HEK293T (cell line): ENCODE measurements around the gene WWC1.
"Not testable (repeated sequence)": the region's sequence is repeated elsewhere in the genome, so short reads cannot be mapped to it uniquely, and the experiment has no call there.

ENCODE experiments used
- CTCF ChIA-PET: fragments of 350-600 bp; formaldehyde crosslinking; extraction: SDS; loops from one replicate; lab custom pipeline; 2021; ENCODE audit warnings: antibody characterized with exemption, inconsistent platforms; lab: Yijun Ruan, JAX
- POLR2A ChIA-PET: fragments of 350-600 bp; formaldehyde crosslinking; extraction: SDS; loops from one replicate; lab custom pipeline; 2020; ENCODE audit warnings: antibody characterized with exemption, inconsistent platforms; lab: Yijun Ruan, JAX
- DNase-seq: peaks from one replicate; pipeline ENCODE4 v3.0.0; 2012; ENCODE audit warnings: mixed read lengths; ENCODE audit errors: extremely low spot score
- ARNT ChIP-seq: fragments of 450-650 bp; IDR thresholded peaks from 2 replicates; pipeline ENCODE4 v1.6.1; 2017; ENCODE audit warnings: mild to moderate bottlenecking
- BHLHE40 ChIP-seq: fragments of 450-650 bp; IDR thresholded peaks from 2 replicates; pipeline ENCODE4 v1.6.1; 2016; ENCODE audit warnings: mild to moderate bottlenecking, moderate library complexity, borderline replicate concordance
- CTBP1 ChIP-seq: fragments of 450-650 bp; IDR thresholded peaks from 2 replicates; pipeline ENCODE4 v1.6.1; 2016; ENCODE audit warnings: borderline replicate concordance
- ELF4 ChIP-seq: fragments of 450-650 bp; IDR thresholded peaks from 2 replicates; pipeline ENCODE4 v1.6.1; 2017; ENCODE audit warnings: antibody characterized with exemption
- FOXA1 ChIP-seq: fragments of 450-650 bp; IDR thresholded peaks from 2 replicates; pipeline ENCODE4 v1.6.1; 2016; ENCODE audit warnings: mild to moderate bottlenecking
- FOXK2 ChIP-seq: fragments of 450-650 bp; IDR thresholded peaks from 2 replicates; pipeline ENCODE4 v1.6.1; 2016; ENCODE audit warnings: mild to moderate bottlenecking
- FOXM1 ChIP-seq: fragments of 450-650 bp; IDR thresholded peaks from 2 replicates; pipeline ENCODE4 v1.6.1; 2017; ENCODE audit warnings: mild to moderate bottlenecking, borderline replicate concordance
- HDGF ChIP-seq: fragments of 450-650 bp; IDR thresholded peaks from 2 replicates; pipeline ENCODE4 v1.6.1; 2017; ENCODE audit warnings: antibody characterized with exemption, borderline replicate concordance
- L3MBTL2 ChIP-seq: fragments of 450-650 bp; conservative IDR thresholded peaks from 2 replicates; pipeline ENCODE4 v1.6.1; 2016; ENCODE audit warnings: mild to moderate bottlenecking
- LEF1 ChIP-seq: fragments of 450-650 bp; IDR thresholded peaks from 2 replicates; pipeline ENCODE4 v1.6.1; 2017; ENCODE audit warnings: mild to moderate bottlenecking, borderline replicate concordance
- NFRKB ChIP-seq: fragments of 450-650 bp; IDR thresholded peaks from 2 replicates; pipeline ENCODE4 v1.6.1; 2016; ENCODE audit warnings: mild to moderate bottlenecking, moderate library complexity
- PKNOX1 ChIP-seq: fragments of 450-650 bp; IDR thresholded peaks from 2 replicates; pipeline ENCODE4 v1.6.1; 2016
- SP1 ChIP-seq: fragments of 450-650 bp; IDR thresholded peaks from 2 replicates; pipeline ENCODE4 v1.6.1; 2017
- SUZ12 ChIP-seq: fragments of 450-650 bp; IDR thresholded peaks from 2 replicates; pipeline ENCODE4 v1.6.1; 2016; ENCODE audit warnings: mild to moderate bottlenecking
- TARDBP ChIP-seq: fragments of 450-650 bp; IDR thresholded peaks from 2 replicates; pipeline ENCODE4 v1.6.1; 2016
- ZNF384 ChIP-seq: fragments of 450-650 bp; IDR thresholded peaks from 2 replicates; pipeline ENCODE4 v1.6.1; 2016

The WWC1 gene

GRCh38 chr5:168334280-168334679 is 42.8 kb downstream of the WWC1 start:
- DNase-seq, result no peak
- no peak for TF ChIP-seq FOXA1
- TF ChIP-seq SP1, result no peak
- TF ChIP-seq L3MBTL2, result no peak
- no peak for TF ChIP-seq FOXM1
- no peak for TF ChIP-seq ZNF384
- TF ChIP-seq SUZ12, result no peak
- TF ChIP-seq BHLHE40, result no peak
- no peak for TF ChIP-seq FOXK2
- TF ChIP-seq HDGF, result no peak
- TF ChIP-seq LEF1, result no peak
- no peak for TF ChIP-seq TARDBP
- no peak for TF ChIP-seq PKNOX1
- TF ChIP-seq ARNT, result no peak
- no peak for TF ChIP-seq ELF4
- ChIA-PET POLR2A (no interaction called here), CTCF (no interaction called here)

- ChIA-PET POLR2A (no interaction called here), CTCF (no interaction called here)
- no peak for DNase-seq
Measured at GRCh38 chr5:168334695-168335094, 43.2 kb downstream of the WWC1 start.

GRCh38 chr5:168337361-168337760 is 45.9 kb downstream of the WWC1 start:
- CTCF ChIA-PET, result no interaction called here
- POLR2A ChIA-PET, result no interaction called here
- DNase-seq, result no peak
- TF ChIP-seq NFRKB (no peak), SP1 (no peak), FOXM1 (no peak), LEF1 (no peak)

More at GRCh38 chr5:168334695-168335094, 43.2 kb downstream of the WWC1 start:
- TF ChIP-seq SUZ12, result no peak
- TF ChIP-seq TARDBP, result no peak

GRCh38 chr5:168339109-168339771 is 47.8 kb downstream of the WWC1 start:
- ChIA-PET POLR2A (no interaction called here), CTCF (interaction anchor here (0.6 to 0.9 kb wide), 2 partner anchors 10 to 467 kb away, joined by 3 to 6 read pairs; no protein-coding TSS in a partner anchor)
- TF ChIP-seq HDGF (no peak), CTBP1 (no peak), SP1 (no peak), TARDBP (no peak), NFRKB (no peak), FOXM1 (no peak), ELF4 (no peak), PKNOX1 (no peak), ARNT (no peak), SUZ12 (no peak), BHLHE40 (no peak), ZNF384 (no peak), FOXK2 (no peak), LEF1 (no peak), L3MBTL2 (no peak)
- DNase-seq, result no peak

- POLR2A ChIA-PET, DNase-seq, CTCF ChIA-PET: not testable (repeated sequence)
Measured at GRCh38 chr5:168339772-168340140, 48.3 kb downstream of the WWC1 start.

GRCh38 chr5:168340487-168340886 is 49.0 kb downstream of the WWC1 start:
- DNase-seq, result no peak
- ChIA-PET POLR2A (no interaction called here), CTCF (no interaction called here)
- TF ChIP-seq BHLHE40 (no peak), SP1 (no peak), ARNT (no peak), FOXM1 (no peak), L3MBTL2 (no peak), ELF4 (no peak), LEF1 (no peak), SUZ12 (no peak), HDGF (no peak), PKNOX1 (no peak), FOXK2 (no peak), CTBP1 (no peak)

- DNase-seq, result no peak
- TF ChIP-seq SP1 (no peak), L3MBTL2 (no peak), TARDBP (no peak)
- POLR2A ChIA-PET, result no interaction called here
- CTCF ChIA-PET, result interaction anchor here (0.8 kb wide), 1 partner anchor 9 kb away, joined by 3 read pairs; no protein-coding TSS in a partner anchor
Measured at GRCh38 chr5:168341178-168341577, 49.7 kb downstream of the WWC1 start.
